ENCODE data around the gene USF2.

USF2 gene

GRCh38 chr19:35266520-35267352 is 2.0 kb upstream of the USF2 start:
- H2AFZ ChIP-seq (ENCODE audit: low read depth, low read length) = no peak overlapping the region
- H3K79me2 ChIP-seq (ENCODE audit: low read length) = peaks cover 18% of the 10 kb centered on the region
- H3K9ac ChIP-seq (ENCODE audit: low read length) = peak overlapping the region; percentile 98

GRCh38 chr19:35267353-35267817 is 1.4 kb upstream of the USF2 start:
- Histone ChIP-seq H3K9ac (ENCODE audit: low read length) (peak overlapping the region; percentile 98), H3K4me3 (ENCODE audit: low read length) (peak overlapping the region; percentile 90), H3K36me3 (replicated peaks; ENCODE audit: low read depth, low read length) (peaks cover 27% of the 10 kb centered on the region), H3K27me3 (ENCODE audit: low read depth, low read length) (no peaks in the 10 kb centered on the region), H3K27ac (ENCODE audit: low read length) (peak overlapping the region; percentile 73), H3K4me1 (ENCODE audit: low read length) (peaks cover 33% of the 10 kb centered on the region), H3K79me2 (ENCODE audit: low read length) (peaks cover 18% of the 10 kb centered on the region), H4K20me1 (ENCODE audit: insufficient read depth, low read length) (no peaks in the 10 kb centered on the region), H3K9me3 (ENCODE audit: insufficient read depth, low read length) (no peaks in the 10 kb centered on the region), H3K4me2 (ENCODE audit: low read length) (peak overlapping the region; percentile 82), H2AFZ (ENCODE audit: low read depth, low read length) (peak overlapping the region; percentile 32; the same call in 1 of the 2 replicates)
- no peak for TF ChIP-seq CTCF (IDR thresholded peaks at IDR 0.05; ENCODE audit: low read depth, low read length)
- no peak for TF ChIP-seq EZH2phosphoT487 (IDR thresholded peaks at IDR 0.05; ENCODE audit: low read depth)

More at GRCh38 chr19:35266520-35267352, 2.0 kb upstream of the USF2 start:
- Histone ChIP-seq H3K4me3 (ENCODE audit: low read length) (peak overlapping the region; percentile 90), H4K20me1 (ENCODE audit: insufficient read depth, low read length) (no peaks in the 10 kb centered on the region), H3K4me1 (ENCODE audit: low read length) (peaks cover 26% of the 10 kb centered on the region), H3K36me3 (replicated peaks; ENCODE audit: low read depth, low read length) (peaks cover 21% of the 10 kb centered on the region), H3K27me3 (ENCODE audit: low read depth, low read length) (no peaks in the 10 kb centered on the region), H3K4me2 (ENCODE audit: low read length) (peak overlapping the region; percentile 82), H3K27ac (ENCODE audit: low read length) (peak overlapping the region; percentile 73), H3K9me3 (ENCODE audit: insufficient read depth, low read length) (no peaks in the 10 kb centered on the region)
- TF ChIP-seq CTCF (IDR thresholded peaks at IDR 0.05; ENCODE audit: low read depth, low read length) (no peak), EZH2phosphoT487 (IDR thresholded peaks at IDR 0.05; ENCODE audit: low read depth) (no peak)

GRCh38 chr19:35267818-35268535 is 785 bp upstream of the USF2 start:
- peak overlapping the region; percentile 82 for H3K4me2 ChIP-seq (ENCODE audit: low read length)
- peaks cover 32% of the 10 kb centered on the region for H3K36me3 ChIP-seq (replicated peaks; ENCODE audit: low read depth, low read length)
- H3K79me2 ChIP-seq (ENCODE audit: low read length) = peaks cover 18% of the 10 kb centered on the region
- peak overlapping the region; percentile 90 for H3K4me3 ChIP-seq (ENCODE audit: low read length)
- H3K27me3 ChIP-seq (ENCODE audit: low read depth, low read length) = no peaks in the 10 kb centered on the region
- no peaks in the 10 kb centered on the region for H3K9me3 ChIP-seq (ENCODE audit: insufficient read depth, low read length)
- H3K4me1 ChIP-seq (ENCODE audit: low read length) = peaks cover 39% of the 10 kb centered on the region
- H3K27ac ChIP-seq (ENCODE audit: low read length) = peak overlapping the region; percentile 73
- H4K20me1 ChIP-seq (ENCODE audit: insufficient read depth, low read length) = no peaks in the 10 kb centered on the region
- H2AFZ ChIP-seq (ENCODE audit: low read depth, low read length) = peak overlapping the region; percentile 32; the same call in 1 of the 2 replicates
- peak overlapping the region; percentile 98 for H3K9ac ChIP-seq (ENCODE audit: low read length)
- TF ChIP-seq EZH2phosphoT487 (IDR thresholded peaks at IDR 0.05; ENCODE audit: low read depth) = no peak
- no peak for TF ChIP-seq CTCF (IDR thresholded peaks at IDR 0.05; ENCODE audit: low read depth, low read length)
